DND-41 (cell line): Measurements from ENCODE around the gene COQ8B.

Experiments used
- EZH2 ChIP-seq: IDR thresholded peaks from 3 replicates; pipeline ENCODE4 v1.6.1; 2012; ENCODE audit warnings: borderline replicate concordance, low read depth, mild to moderate bottlenecking, moderate library complexity, low read length, inconsistent platforms; ENCODE audit not compliant: severe bottlenecking
- TF ChIP-seq, protein P1 (sequence below): IDR thresholded peaks from 2 replicates; pipeline ENCODE4 v1.5.1; 2012; ENCODE audit warnings: borderline replicate concordance, low read length, moderate library complexity, mild to moderate bottlenecking; ENCODE audit not compliant: poor library complexity, severe bottlenecking; ENCODE audit errors: extremely low read depth

- TF ChIP-seq, protein P1, sequence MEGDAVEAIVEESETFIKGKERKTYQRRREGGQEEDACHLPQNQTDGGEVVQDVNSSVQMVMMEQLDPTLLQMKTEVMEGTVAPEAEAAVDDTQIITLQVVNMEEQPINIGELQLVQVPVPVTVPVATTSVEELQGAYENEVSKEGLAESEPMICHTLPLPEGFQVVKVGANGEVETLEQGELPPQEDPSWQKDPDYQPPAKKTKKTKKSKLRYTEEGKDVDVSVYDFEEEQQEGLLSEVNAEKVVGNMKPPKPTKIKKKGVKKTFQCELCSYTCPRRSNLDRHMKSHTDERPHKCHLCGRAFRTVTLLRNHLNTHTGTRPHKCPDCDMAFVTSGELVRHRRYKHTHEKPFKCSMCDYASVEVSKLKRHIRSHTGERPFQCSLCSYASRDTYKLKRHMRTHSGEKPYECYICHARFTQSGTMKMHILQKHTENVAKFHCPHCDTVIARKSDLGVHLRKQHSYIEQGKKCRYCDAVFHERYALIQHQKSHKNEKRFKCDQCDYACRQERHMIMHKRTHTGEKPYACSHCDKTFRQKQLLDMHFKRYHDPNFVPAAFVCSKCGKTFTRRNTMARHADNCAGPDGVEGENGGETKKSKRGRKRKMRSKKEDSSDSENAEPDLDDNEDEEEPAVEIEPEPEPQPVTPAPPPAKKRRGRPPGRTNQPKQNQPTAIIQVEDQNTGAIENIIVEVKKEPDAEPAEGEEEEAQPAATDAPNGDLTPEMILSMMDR: no peak
- TF ChIP-seq EZH2: no peak
Measured at GRCh38 chr19:40697007-40697406, 19.7 kb downstream of the COQ8B start.
